GM23338 (cell line): ENCODE results near the gene NPC1L1. TPM values are rescaled to one million over a fixed set of nuclear protein-coding genes. Genes with fewer than 3 reads are reported as not detected.

ENCODE experiments used
- ATAC-seq: fragments of 200-7000 bp; cut with Tn5 transposase; 3 replicates; pipeline ENCODE4 v1.9.1; 2020
- DNase-seq: peaks from one replicate; pipeline ENCODE4 v3.0.0-alpha.2; 2015; ENCODE audit warnings: low spot score
- H2AFZ ChIP-seq: fragments of 200-600 bp; sonication (generic); 2 replicates; pipeline ENCODE4 v1.8.0; 2016; ENCODE audit warnings: antibody characterized with exemption, mild to moderate bottlenecking, moderate library complexity
- H3F3A ChIP-seq: fragments of 200-600 bp; sonication (generic); replicated peaks from 2 replicates; pipeline ENCODE4 v1.8.0; 2017; ENCODE audit warnings: antibody characterized with exemption, mixed run types, low read depth
- H3K27ac ChIP-seq: fragments of 200-600 bp; sonication (generic); 2 replicates; pipeline ENCODE4 v1.6.1; 2016; ENCODE audit warnings: low read depth
- H3K27me3 ChIP-seq: fragments of 200-600 bp; sonication (generic); 2 replicates; pipeline ENCODE4 v1.8.0; 2016; ENCODE audit warnings: mild to moderate bottlenecking, mixed run types, moderate library complexity; ENCODE audit not compliant: insufficient read depth
- H3K36me3 ChIP-seq: fragments of 200-600 bp; sonication (generic); 2 replicates; pipeline ENCODE4 v1.8.0; 2016; ENCODE audit warnings: mild to moderate bottlenecking; ENCODE audit not compliant: insufficient read depth
- H3K4me1 ChIP-seq: fragments of 200-600 bp; sonication (generic); 2 replicates; pipeline ENCODE4 v1.8.0; 2016; ENCODE audit warnings: mild to moderate bottlenecking, moderate library complexity; ENCODE audit not compliant: insufficient read depth
- H3K4me2 ChIP-seq: fragments of 200-600 bp; sonication (generic); 2 replicates; pipeline ENCODE4 v1.7.1; 2017; ENCODE audit warnings: mixed run types
- H3K4me3 ChIP-seq: fragments of 200-600 bp; sonication (generic); 2 replicates; pipeline ENCODE4 v1.6.1; 2016; ENCODE audit warnings: mixed run types
- H3K79me2 ChIP-seq: fragments of 200-600 bp; sonication (generic); replicated peaks from 2 replicates; pipeline ENCODE4 v1.8.0; 2017; ENCODE audit warnings: mild to moderate bottlenecking; ENCODE audit not compliant: insufficient read depth
- H3K9me2 ChIP-seq: fragments of 200-600 bp; sonication (generic); 2 replicates; pipeline ENCODE4 v1.8.0; 2017; ENCODE audit not compliant: insufficient read depth
- H4K20me1 ChIP-seq: fragments of 200-600 bp; sonication (generic); replicated peaks from 2 replicates; pipeline ENCODE4 v1.8.0; 2017; ENCODE audit warnings: mild to moderate bottlenecking; ENCODE audit not compliant: insufficient read depth
- H3K27ac Mint-ChIP-seq: 2 replicates; pipeline ENCODE4 v1.8.0; 2020; ENCODE audit warnings: inconsistent platforms, mild to moderate bottlenecking, moderate library complexity, mixed read lengths
- H3K27me3 Mint-ChIP-seq: 3 replicates; pipeline ENCODE4 v1.8.0; 2022; ENCODE audit warnings: low read depth, mild to moderate bottlenecking, moderate library complexity, mixed read lengths, inconsistent platforms; ENCODE audit not compliant: insufficient read depth, poor library complexity
- H3K36me3 Mint-ChIP-seq: 3 replicates; pipeline ENCODE4 v1.8.0; 2021; ENCODE audit warnings: low read depth, mild to moderate bottlenecking, inconsistent platforms, moderate library complexity, mixed read lengths
- H3K4me1 Mint-ChIP-seq: 3 replicates; pipeline ENCODE4 v1.8.0; 2020; ENCODE audit warnings: mild to moderate bottlenecking, inconsistent platforms, mixed read lengths
- H3K4me3 Mint-ChIP-seq: 3 replicates; pipeline ENCODE4 v1.8.0; 2021; ENCODE audit warnings: moderate library complexity, mild to moderate bottlenecking, inconsistent platforms, mixed read lengths
- H3K9me3 Mint-ChIP-seq: 3 replicates; pipeline ENCODE4 v1.8.0; 2020; ENCODE audit warnings: moderate library complexity, mild to moderate bottlenecking, inconsistent platforms, mixed read lengths
- CREB1 ChIP-seq: fragments of 250-450 bp; sonication (Bioruptor Pico); IDR thresholded peaks from 2 replicates; pipeline ENCODE4 v1.5.0; 2020; ENCODE audit warnings: low read depth, mild to moderate bottlenecking, moderate library complexity
- CTCF ChIP-seq, 2 experiments: fragments of 200-600 bp in 1 of 2; sonication (generic) in 1 of 2; conservative IDR thresholded peaks; 2 replicates each; pipeline versions ENCODE4 v1.5.1 to v1.6.1; 2016 to 2017; ENCODE audit warnings: antibody characterized with exemption in 2 of 2, low read depth in 2 of 2, mild to moderate bottlenecking in 2 of 2, moderate library complexity in 1 of 2
- ETS1 ChIP-seq: IDR thresholded peaks from 2 replicates; pipeline ENCODE4 v1.6.1; 2016; ENCODE audit warnings: antibody characterized with exemption
- EZH2 ChIP-seq: fragments of 200-600 bp; sonication (generic); IDR thresholded peaks from one replicate; pipeline ENCODE4 v1.8.0; 2017; ENCODE audit warnings: antibody characterized with exemption, mild to moderate bottlenecking, low read depth; ENCODE audit not compliant: unreplicated experiment
- EZH2phosphoT487 ChIP-seq: fragments of 200-600 bp; sonication (generic); IDR thresholded peaks from one replicate; pipeline ENCODE4 v1.8.1; 2018; ENCODE audit warnings: antibody characterized with exemption; ENCODE audit not compliant: unreplicated experiment
- JUNB ChIP-seq: IDR thresholded peaks from one replicate; pipeline ENCODE4 v1.6.1; 2016; ENCODE audit warnings: antibody characterized with exemption; ENCODE audit not compliant: unreplicated experiment
- REST ChIP-seq: IDR thresholded peaks from one replicate; pipeline ENCODE4 v1.6.1; 2018; ENCODE audit warnings: antibody characterized with exemption; ENCODE audit not compliant: unreplicated experiment
- ZNF114 ChIP-seq: fragments of 250-450 bp; sonication (Bioruptor Pico); IDR thresholded peaks from 2 replicates; pipeline ENCODE4 v1.5.0; 2020; ENCODE audit warnings: mild to moderate bottlenecking, moderate library complexity
- ZNF331 ChIP-seq: fragments of 250-450 bp; sonication (Bioruptor Pico); IDR thresholded peaks from 2 replicates; pipeline ENCODE4 v1.5.0; 2020; ENCODE audit warnings: low read depth, mild to moderate bottlenecking, moderate library complexity
- polyA plus RNA-seq: library from polyadenylated mRNA; unstranded; fragments of >200 nt; fragmentation: Nextera tagmentation; extraction: Ambion mirVana; gene quantifications from 2 replicates; pipeline ENCODE4 v1.2.1, GENCODE V29; 2016
- total RNA-seq: library from RNA; depleted of rRNA; stranded (reverse); fragments of >200 nt; shearing (Covaris generic); gene quantifications from 2 replicates; pipeline ENCODE4 v1.2.3, GENCODE V29; 2014

Gene NPC1L1
- total and polyA plus RNA-seq, 2 experiments from 2014 or later: 0.03 TPM; not detected in 1

GRCh38 chr7:44538093-44538797, 2.9 kb downstream of the NPC1L1 start:
- Mint-ChIP-seq H3K4me1 (no peaks in the 10 kb centered on the region; the same call in 2 of the 3 replicates), H3K4me3 (no peak overlapping the region), H3K9me3 (no peaks in the 10 kb centered on the region), H3K27ac (no peak overlapping the region), H3K27me3 (peaks cover 15% of the 10 kb centered on the region), H3K36me3 (no peaks in the 10 kb centered on the region; the same call in 2 of the 3 replicates)
- TF ChIP-seq ZNF331 (no peak), EZH2 (no peak), EZH2phosphoT487 (no peak)
- H4K20me1 ChIP-seq: no peaks in the 10 kb centered on the region
- H3K4me1 ChIP-seq: no peaks in the 10 kb centered on the region
- ATAC-seq (no peak), DNase-seq (no peak)
- no peak overlapping the region for H3K4me2 ChIP-seq
- no peak overlapping the region for H3K4me3 ChIP-seq
- no peak overlapping the region for H3K27ac ChIP-seq
- no peaks in the 10 kb centered on the region for H3F3A ChIP-seq
- no peaks in the 10 kb centered on the region for H3K27me3 ChIP-seq
- no peaks in the 10 kb centered on the region for H3K36me3 ChIP-seq
- H3K79me2 ChIP-seq: no peaks in the 10 kb centered on the region
- no peaks in the 10 kb centered on the region for H3K9me2 ChIP-seq
- no peak overlapping the region for H2AFZ ChIP-seq

GRCh38 chr7:44537442-44537841, 3.7 kb downstream of the NPC1L1 start:
- H3K27ac Mint-ChIP-seq: no peak overlapping the region
- Histone ChIP-seq H3K4me2 (no peak overlapping the region), H4K20me1 (no peaks in the 10 kb centered on the region), H2AFZ (no peak overlapping the region), H3K9me2 (no peaks in the 10 kb centered on the region), H3K4me1 (no peaks in the 10 kb centered on the region), H3K79me2 (no peaks in the 10 kb centered on the region), H3K4me3 (no peak overlapping the region), H3K27ac (no peak overlapping the region), H3F3A (no peaks in the 10 kb centered on the region), H3K36me3 (no peaks in the 10 kb centered on the region), H3K27me3 (no peaks in the 10 kb centered on the region)
- no peaks in the 10 kb centered on the region; the same call in 2 of the 3 replicates for H3K4me1 Mint-ChIP-seq
- TF ChIP-seq CTCF (conservative IDR thresholded peaks at IDR 0.05; ENCODE audit: low read depth in 2 of 2): no peak
- TF ChIP-seq REST: no peak
- no peak for TF ChIP-seq ZNF114
- no peak for TF ChIP-seq EZH2
- TF ChIP-seq CREB1 (CRISPR knock-in tag): no peak
- TF ChIP-seq JUNB: no peak
- no peak for TF ChIP-seq EZH2phosphoT487
- TF ChIP-seq ETS1: no peak
- H3K27me3 Mint-ChIP-seq: peaks cover 15% of the 10 kb centered on the region
- H3K4me3 Mint-ChIP-seq: no peak overlapping the region
- ATAC-seq (no peak), DNase-seq (no peak)
- no peaks in the 10 kb centered on the region; the same call in 2 of the 3 replicates for H3K36me3 Mint-ChIP-seq
- no peaks in the 10 kb centered on the region for H3K9me3 Mint-ChIP-seq
